IPS-20b (cell line): Measurements from ENCODE around the gene SPEM2.
A peak's percentile ranks its signal among the peaks of the same experiment; 100 is the strongest.

Source experiments
- H3K27ac ChIP-seq: one replicate; pipeline ENCODE4 v1.5.1; 2013; ENCODE audit warnings: low read length
- H3K27me3 ChIP-seq: 2 replicates; pipeline ENCODE4 v1.6.1; 2013; ENCODE audit warnings: mild to moderate bottlenecking, low read length, inconsistent platforms; ENCODE audit not compliant: insufficient read depth
- H3K36me3 ChIP-seq: 2 replicates; pipeline ENCODE4 v1.6.1; 2013; ENCODE audit warnings: low read depth, mild to moderate bottlenecking, inconsistent platforms, low read length, moderate library complexity; ENCODE audit not compliant: insufficient read depth
- H3K4me1 ChIP-seq: 2 replicates; pipeline ENCODE4 v1.6.1; 2013; ENCODE audit warnings: mild to moderate bottlenecking, control low read depth, inconsistent platforms, low read length, moderate library complexity; ENCODE audit not compliant: insufficient read depth
- H3K4me3 ChIP-seq: 2 replicates; pipeline ENCODE4 v1.5.1; 2013; ENCODE audit warnings: mild to moderate bottlenecking, low read length, inconsistent platforms
- H3K9ac ChIP-seq: 2 replicates; pipeline ENCODE4 v1.6.1; 2013; ENCODE audit warnings: low read depth, mild to moderate bottlenecking, inconsistent platforms, low read length, moderate library complexity
- H3K9me3 ChIP-seq: 2 replicates; pipeline ENCODE4 v1.6.1; 2013; ENCODE audit warnings: mild to moderate bottlenecking, low read depth, low read length, inconsistent platforms; ENCODE audit not compliant: insufficient read depth

The SPEM2 gene

GRCh38 chr17:7425316-7425715 is at the start of gene SPEM2:
Gene SPEM2, plus strand, starts transcription at chr17:7425616. Its CDS starts 73 bp downstream, at chr17:7425689.
- Histone ChIP-seq H3K9me3 (no peaks in the 10 kb centered on the region), H3K27me3 (no peaks in the 10 kb centered on the region), H3K36me3 (no peaks in the 10 kb centered on the region), H3K4me1 (no peaks in the 10 kb centered on the region), H3K4me3 (no peak within 1 kb of the TSS), H3K27ac (no peak within 1 kb of the TSS), H3K9ac (no peak within 1 kb of the TSS)

- Histone ChIP-seq H3K27ac (no peak overlapping the region), H3K4me1 (no peaks in the 10 kb centered on the region), H3K9me3 (no peaks in the 10 kb centered on the region), H3K4me3 (no peak overlapping the region), H3K9ac (no peak overlapping the region), H3K27me3 (peaks cover 50% of the 10 kb centered on the region), H3K36me3 (no peaks in the 10 kb centered on the region)
Measured at GRCh38 chr17:7379134-7379533, 46.3 kb upstream of the SPEM2 start.

GRCh38 chr17:7380321-7380720 is 45.1 kb upstream of the SPEM2 start:
- H3K9me3 ChIP-seq, result no peaks in the 10 kb centered on the region
- H3K9ac ChIP-seq, result peak overlapping the region; percentile 56; the same call in 1 of the 2 replicates
- peak overlapping the region; percentile 72 for H3K4me3 ChIP-seq
- no peak overlapping the region for H3K27ac ChIP-seq
- H3K27me3 ChIP-seq, result peaks cover 50% of the 10 kb centered on the region
- 0 out of 2 replicates have a peak, but pooled peaks cover 2% of the 10 kb centered on the region for H3K4me1 ChIP-seq
- H3K36me3 ChIP-seq, result no peaks in the 10 kb centered on the region

GRCh38 chr17:7380855-7381683 is 44.3 kb upstream of the SPEM2 start, which contains the start of gene TNK1:
Gene TNK1, plus strand, starts transcription at chr17:7381089. Its CDS starts 1,838 bp downstream, at chr17:7382927.
- no peak within 1 kb of the TSS for H3K27ac ChIP-seq
- 0 out of 2 replicates have a peak, but pooled peaks cover 2% of the 10 kb centered on the region for H3K4me1 ChIP-seq
- peaks cover 3% of the 10 kb centered on the region; the same call in 1 of the 2 replicates for H3K36me3 ChIP-seq
- peak within 1 kb of the TSS; percentile 56; the same call in 1 of the 2 replicates for H3K9ac ChIP-seq
- peak within 1 kb of the TSS; percentile 72 for H3K4me3 ChIP-seq
- H3K9me3 ChIP-seq, result no peaks in the 10 kb centered on the region
- H3K27me3 ChIP-seq, result peaks cover 50% of the 10 kb centered on the region

- Histone ChIP-seq H3K27ac (no peak overlapping the region), H3K27me3 (peaks cover 50% of the 10 kb centered on the region), H3K9me3 (no peaks in the 10 kb centered on the region), H3K9ac (no peak overlapping the region), H3K4me3 (no peak overlapping the region), H3K36me3 (peaks cover 4% of the 10 kb centered on the region; the same call in 1 of the 2 replicates), H3K4me1 (0 out of 2 replicates have a peak, but pooled peaks cover 2% of the 10 kb centered on the region)
Measured at GRCh38 chr17:7382901-7383300, 42.5 kb upstream of the SPEM2 start.

GRCh38 chr17:7383371-7383741 is 42.1 kb upstream of the SPEM2 start:
- H3K27me3 ChIP-seq, result peaks cover 50% of the 10 kb centered on the region
- H3K36me3 ChIP-seq, result peaks cover 5% of the 10 kb centered on the region
- peak overlapping the region; percentile 78; the same call in 1 of the 2 replicates for H3K4me3 ChIP-seq
- H3K27ac ChIP-seq, result no peak overlapping the region
- H3K9ac ChIP-seq, result no peak overlapping the region
- H3K4me1 ChIP-seq, result 0 out of 2 replicates have a peak, but pooled peaks cover 2% of the 10 kb centered on the region
- H3K9me3 ChIP-seq, result no peaks in the 10 kb centered on the region

GRCh38 chr17:7383742-7384488 is 41.5 kb upstream of the SPEM2 start:
- Histone ChIP-seq H3K4me3 (peak overlapping the region; percentile 78), H3K9me3 (no peaks in the 10 kb centered on the region), H3K27me3 (peaks cover 50% of the 10 kb centered on the region), H3K9ac (peak overlapping the region; percentile 73; the same call in 1 of the 2 replicates), H3K4me1 (0 out of 2 replicates have a peak, but pooled peaks cover 2% of the 10 kb centered on the region), H3K36me3 (peaks cover 11% of the 10 kb centered on the region), H3K27ac (no peak overlapping the region)

- peaks cover 44% of the 10 kb centered on the region for H3K27me3 ChIP-seq
- peak overlapping the region; percentile 73; the same call in 1 of the 2 replicates for H3K9ac ChIP-seq
- H3K4me1 ChIP-seq, result 0 out of 2 replicates have a peak, but pooled peaks cover 2% of the 10 kb centered on the region
- H3K27ac ChIP-seq, result no peak overlapping the region
- peak overlapping the region; percentile 78 for H3K4me3 ChIP-seq
- H3K36me3 ChIP-seq, result peaks cover 17% of the 10 kb centered on the region
- H3K9me3 ChIP-seq, result no peaks in the 10 kb centered on the region
Measured at GRCh38 chr17:7384489-7385081, 40.8 kb upstream of the SPEM2 start.

- H3K9ac ChIP-seq, result no peak overlapping the region
- H3K27ac ChIP-seq, result no peak overlapping the region
- no peaks in the 10 kb centered on the region for H3K9me3 ChIP-seq
- H3K4me3 ChIP-seq, result no peak overlapping the region
- H3K4me1 ChIP-seq, result 0 out of 2 replicates have a peak, but pooled peaks cover 2% of the 10 kb centered on the region
- H3K36me3 ChIP-seq, result peaks cover 46% of the 10 kb centered on the region
- peaks cover 1% of the 10 kb centered on the region; the same call in 1 of the 2 replicates for H3K27me3 ChIP-seq
Measured at GRCh38 chr17:7388856-7389255, 36.6 kb upstream of the SPEM2 start.

GRCh38 chr17:7389924-7390910 is 35.2 kb upstream of the SPEM2 start:
- Histone ChIP-seq H3K9me3 (no peaks in the 10 kb centered on the region), H3K27ac (no peak overlapping the region), H3K9ac (no peak overlapping the region), H3K27me3 (no peaks in the 10 kb centered on the region; the same call in 1 of the 2 replicates), H3K4me1 (no peaks in the 10 kb centered on the region), H3K4me3 (no peak overlapping the region), H3K36me3 (peaks cover 46% of the 10 kb centered on the region)
